Activated gamma-delta T cell (primary cell): ENCODE data around the gene ZDHHC8.

Experiments
- DNase-seq: peaks from one replicate; lab custom pipeline; 2025; lab: John Stamatoyannopoulos, UW

Gene ZDHHC8

GRCh38 chr22:20114506-20115475, 16.8 kb upstream of the ZDHHC8 start:
- DNase-seq = no peak

- DNase-seq = no peak
Measured at GRCh38 chr22:20115691-20116375, 15.8 kb upstream of the ZDHHC8 start, which contains the start of gene RANBP1. Gene RANBP1, plus strand, starts transcription at chr22:20116104. Its CDS starts 81 bp downstream, at chr22:20116185.

GRCh38 chr22:20116376-20116950, 15.1 kb upstream of the ZDHHC8 start:
- no peak for DNase-seq

- DNase-seq = peak; percentile 95
Measured at GRCh38 chr22:20116951-20117632, 14.5 kb upstream of the ZDHHC8 start, which contains the start of gene TRMT2A. Gene TRMT2A, minus strand, starts transcription at chr22:20117226. Its CDS starts 320 bp downstream, at chr22:20116906.

DNA sequence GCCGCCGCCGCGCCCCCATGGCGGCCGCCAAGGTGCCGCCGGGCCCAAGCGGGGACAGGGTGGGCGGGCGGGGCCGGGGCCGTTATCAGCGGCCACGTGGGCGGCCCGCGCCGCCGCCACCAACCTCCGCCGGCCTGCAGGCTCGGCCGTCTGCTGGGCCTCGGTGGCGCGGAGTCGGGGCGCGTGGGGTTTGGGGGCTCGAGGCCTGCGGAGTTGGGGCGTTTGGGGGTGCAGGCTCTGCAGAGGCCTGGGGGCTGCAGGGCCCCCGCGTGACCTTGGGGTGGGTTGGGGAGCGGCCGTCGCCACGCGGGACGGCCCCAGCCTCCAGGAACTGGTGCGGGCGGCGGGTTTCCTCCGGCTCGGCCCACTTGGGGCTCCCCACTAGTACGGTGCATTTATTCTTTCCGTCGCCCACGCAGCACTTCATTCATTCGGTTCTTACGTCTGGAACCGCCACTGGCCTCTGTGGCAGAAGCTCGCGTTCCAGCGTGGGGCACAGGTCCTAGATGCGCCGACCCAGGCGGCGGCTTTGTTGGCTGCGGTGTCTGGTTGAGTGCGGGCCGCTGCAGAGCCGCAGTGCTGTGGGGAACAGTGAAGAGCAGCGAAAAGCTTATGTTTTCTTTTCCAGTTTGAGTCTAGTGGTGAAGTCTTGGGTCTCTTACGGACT, 13.8 kb upstream of the ZDHHC8 start:
- peak; percentile 48 for DNase-seq

- no peak for DNase-seq
Measured at GRCh38 chr22:20118300-20119020, 13.1 kb upstream of the ZDHHC8 start.

DNA sequence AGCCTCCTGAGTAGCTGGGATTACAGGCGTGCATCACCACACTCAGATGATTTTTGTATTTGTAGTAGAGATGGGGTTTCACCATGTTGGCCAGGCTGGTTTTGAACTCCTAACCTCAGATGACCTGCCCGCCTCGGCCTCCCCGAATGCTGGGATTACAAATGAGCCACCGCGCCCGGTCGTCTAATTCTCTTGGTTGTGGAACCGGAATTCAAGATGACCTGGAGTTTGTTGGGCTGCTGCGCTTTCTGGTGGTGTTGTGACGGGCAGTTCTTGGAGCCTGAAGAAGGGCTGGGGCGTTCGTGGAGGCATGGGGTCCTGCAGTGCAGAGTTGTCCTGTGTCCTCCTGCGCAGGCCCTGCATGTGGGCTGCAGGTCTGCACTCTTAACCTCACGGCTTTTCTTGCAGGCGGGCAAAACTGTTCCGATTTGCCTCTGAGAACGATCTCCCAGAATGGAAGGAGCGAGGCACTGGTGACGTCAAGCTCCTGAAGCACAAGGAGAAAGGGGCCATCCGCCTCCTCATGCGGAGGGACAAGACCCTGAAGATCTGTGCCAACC, 9.7 kb upstream of the ZDHHC8 start:
- DNase-seq = no peak

DNA sequence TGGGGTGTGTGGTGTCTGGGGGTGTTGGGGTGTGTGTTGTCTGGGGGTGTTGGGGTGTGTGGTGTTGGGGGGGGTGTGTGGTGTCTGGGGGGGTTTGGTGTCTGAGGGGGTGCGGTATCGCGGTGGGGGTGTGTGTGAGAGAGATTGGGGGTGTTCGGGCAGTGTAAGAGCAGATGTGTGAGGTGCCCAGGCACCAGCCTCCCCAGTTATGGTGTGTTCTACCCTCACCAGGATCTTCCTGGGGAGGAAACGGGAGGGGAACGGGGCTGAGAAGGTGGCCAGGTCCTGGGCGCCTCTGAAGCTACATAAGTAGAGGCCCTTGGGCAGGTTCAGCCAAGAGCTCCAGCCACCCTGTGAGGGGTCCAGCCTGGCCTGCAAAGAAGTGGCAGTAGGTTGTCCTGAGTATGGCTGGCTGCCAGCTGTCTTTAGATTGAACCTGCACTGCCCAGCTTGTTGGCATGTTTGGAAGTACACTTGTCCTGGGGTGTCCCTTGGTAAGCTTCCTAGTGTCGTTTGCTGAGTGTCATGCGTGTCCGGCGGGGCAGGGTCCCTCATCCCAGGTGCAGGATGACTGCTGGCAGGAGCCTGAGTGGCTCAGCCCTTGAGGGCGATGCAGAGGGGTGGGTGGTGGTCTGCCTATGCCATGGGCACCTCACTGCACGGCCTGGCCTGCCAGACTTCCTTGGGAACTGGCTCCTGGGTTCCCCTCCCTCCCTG, 8.1 kb upstream of the ZDHHC8 start:
- no peak for DNase-seq

- DNase-seq = no peak
Measured at GRCh38 chr22:20124083-20124787, 7.4 kb upstream of the ZDHHC8 start.

DNA sequence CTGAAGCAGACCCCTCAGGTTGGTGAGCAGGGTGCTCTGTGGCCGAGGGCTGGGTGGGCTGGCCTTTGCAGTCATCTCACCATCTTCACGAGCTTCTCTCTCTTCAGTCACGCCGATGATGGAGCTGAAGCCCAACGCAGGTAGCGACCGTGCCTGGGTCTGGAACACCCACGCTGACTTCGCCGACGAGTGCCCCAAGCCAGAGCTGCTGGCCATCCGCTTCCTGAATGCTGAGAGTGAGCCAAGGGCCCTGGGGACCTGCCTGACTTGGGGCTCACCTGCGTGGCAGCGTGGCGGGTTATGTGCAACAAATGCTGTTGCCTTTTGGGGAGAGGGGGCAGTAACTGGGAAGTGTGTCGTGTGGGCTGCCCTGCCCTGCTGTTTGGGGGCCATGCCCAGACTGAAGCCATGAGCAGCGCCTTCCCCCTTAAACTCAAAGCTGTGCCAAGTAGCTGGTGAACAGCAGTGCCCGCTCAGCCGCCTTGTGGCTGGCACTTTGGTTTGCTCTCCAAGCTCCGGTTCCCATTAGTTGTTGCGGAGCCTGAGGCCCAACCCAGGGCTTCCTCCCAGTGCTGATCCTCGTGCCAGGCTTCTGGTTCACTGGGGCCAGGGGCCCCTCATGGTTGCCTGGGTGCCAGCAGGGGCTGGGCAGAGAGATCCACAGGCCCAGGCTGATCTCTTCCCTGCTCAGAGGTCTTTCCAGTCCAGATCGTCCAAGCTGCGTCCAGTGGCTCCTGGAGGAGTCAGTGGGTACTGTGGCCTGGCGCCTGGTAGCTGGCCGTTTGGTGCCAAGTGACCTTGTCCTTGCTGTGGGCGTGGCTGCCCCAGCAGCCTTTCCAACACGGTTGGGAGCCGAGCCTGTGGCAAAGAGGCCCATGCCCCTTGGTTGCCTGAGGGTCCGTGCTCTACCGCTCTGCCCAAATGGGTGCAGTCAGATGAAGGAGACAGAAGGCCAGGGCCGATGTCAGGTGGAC, 6.1 kb upstream of the ZDHHC8 start:
- no peak for DNase-seq

GRCh38 chr22:20126284-20127029, 5.1 kb upstream of the ZDHHC8 start:
- DNase-seq = no peak

GRCh38 chr22:20127318-20127868, 4.2 kb upstream of the ZDHHC8 start:
- no peak for DNase-seq

DNA sequence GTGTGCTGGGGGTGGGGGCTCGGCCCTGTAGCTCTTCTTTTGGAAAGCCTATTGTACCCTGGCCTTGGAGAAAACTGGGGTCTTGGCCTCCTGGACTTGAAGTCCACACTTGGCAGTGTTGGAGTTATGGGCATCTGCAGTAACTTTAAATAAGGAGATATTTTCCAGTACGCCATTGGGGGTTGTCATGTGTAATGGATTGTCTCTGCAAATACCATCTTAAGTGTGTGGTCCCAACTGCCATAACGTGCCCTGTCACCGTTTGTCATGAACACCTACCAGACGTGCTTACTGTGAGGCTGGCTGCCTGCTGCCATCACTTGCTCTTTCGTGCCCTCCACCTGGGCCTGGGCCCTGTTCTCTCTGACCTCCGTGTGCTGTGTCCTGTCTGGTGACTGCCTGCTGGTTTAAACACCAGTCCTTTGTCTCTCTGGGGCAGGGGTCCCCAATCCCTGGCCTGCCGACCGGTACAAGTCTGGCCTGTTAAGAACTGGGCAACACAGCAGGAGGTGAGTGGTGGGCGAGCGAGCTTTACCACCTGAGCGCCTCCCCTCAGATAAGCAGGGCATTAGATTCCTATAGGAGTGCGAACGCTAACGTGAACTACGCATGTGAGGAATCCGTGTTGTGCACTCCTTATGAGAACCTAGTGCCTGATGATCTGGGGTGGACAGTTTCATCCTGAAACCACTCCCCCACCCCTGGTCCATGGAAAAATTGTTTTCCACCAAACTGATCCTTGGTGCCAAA, 3.6 kb upstream of the ZDHHC8 start:
- DNase-seq = no peak

DNA sequence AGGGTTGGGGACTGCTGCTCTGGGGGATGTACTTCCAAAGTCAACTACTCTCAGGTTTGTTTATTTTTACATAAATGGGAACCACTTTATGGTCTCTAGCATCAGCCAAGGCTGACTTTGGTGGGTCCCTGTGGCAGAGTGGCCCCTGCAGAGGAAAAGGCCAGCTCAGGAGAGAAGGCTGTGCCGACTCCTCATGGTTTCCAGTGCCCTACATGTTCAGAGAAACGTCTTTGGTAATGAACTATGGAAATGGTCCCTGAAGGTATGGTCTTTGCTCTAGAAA, 3.0 kb upstream of the ZDHHC8 start:
- DNase-seq = no peak

DNA sequence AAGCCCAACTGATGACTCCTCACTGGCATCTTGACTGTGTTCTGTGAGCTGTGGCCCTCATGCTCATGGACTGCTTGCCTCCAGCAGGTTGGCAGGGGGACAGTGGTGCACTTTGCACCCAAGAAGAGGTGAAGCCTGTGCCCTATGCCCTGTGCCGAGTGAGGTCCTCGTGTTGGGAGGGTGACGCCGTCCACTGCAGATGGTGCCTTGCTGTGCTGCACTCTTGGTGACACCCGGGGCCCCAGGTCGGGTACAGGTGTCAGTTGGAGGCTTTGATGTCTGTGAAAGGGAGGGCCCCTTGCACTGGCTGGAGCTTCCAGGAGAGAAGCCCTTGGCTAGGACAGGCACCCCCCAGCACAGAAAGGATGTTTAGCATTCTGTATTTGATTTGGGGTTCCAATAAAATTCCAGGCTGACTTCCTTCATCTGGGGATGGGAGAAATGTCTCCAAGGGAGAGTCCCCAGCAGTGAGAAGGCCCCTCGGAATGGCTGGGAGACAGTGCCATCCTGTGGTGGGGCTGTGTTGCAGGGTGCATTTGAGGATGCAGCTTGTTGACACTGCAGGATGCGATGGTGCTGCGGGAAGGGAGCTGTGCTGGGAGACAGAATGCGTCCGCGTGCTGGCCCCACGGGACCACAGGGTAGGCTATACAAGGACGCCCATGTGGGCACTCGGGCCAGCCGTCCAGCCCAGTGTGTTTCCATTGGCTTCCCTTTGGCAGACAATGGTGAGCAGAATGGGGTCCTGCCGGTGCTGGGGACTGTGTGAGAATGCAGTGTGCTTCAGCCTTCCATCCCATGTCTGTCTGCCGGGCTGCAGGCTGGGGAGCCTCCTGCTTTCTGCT, 2.5 kb upstream of the ZDHHC8 start:
- no peak for DNase-seq

DNA sequence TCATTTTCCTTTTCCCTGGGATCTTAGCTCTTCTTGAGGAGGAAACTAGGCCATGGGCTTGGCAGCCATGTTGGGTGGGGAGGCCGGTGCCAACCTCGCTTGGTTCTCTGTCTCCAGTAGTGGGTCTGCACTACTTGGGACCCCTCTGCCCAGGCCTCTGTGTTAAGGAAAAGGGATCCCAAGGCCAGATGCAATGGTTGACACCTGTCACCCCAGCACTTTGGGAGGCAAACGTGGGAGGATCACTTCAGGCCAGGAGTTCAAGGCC, 1.9 kb upstream of the ZDHHC8 start:
- DNase-seq = no peak
